HepG2 (cell line): Measurements from ENCODE around the gene VSX1. TPM values are rescaled to one million over a fixed set of nuclear protein-coding genes. Genes with fewer than 3 reads are reported as not detected.

Source experiments
- ATAC-seq: fragments of 200-7000 bp; cut with Tn5 transposase; 3 replicates; pipeline ENCODE4 v1.9.1; 2020; ENCODE audit warnings: mild to moderate bottlenecking, moderate library complexity
- BruUV-seq: library from RNA; stranded (reverse); fragments of 400-500 nt; replicated peaks from 2 replicates; lab custom pipeline; 2021; lab: Mats Ljungman, UMichigan
- CTCF ChIA-PET: fragments of 300-600 bp; formaldehyde crosslinking; extraction: SDS; loops from one replicate; lab custom pipeline; 2021; ENCODE audit warnings: low total read pairs, inconsistent platforms, low intra/inter-chr PET ratio; lab: Yijun Ruan, JAX
- POLR2A ChIA-PET: fragments of 350-600 bp; sonication (Branson Sonifier 250); formaldehyde crosslinking; loops from one replicate; lab custom pipeline; 2020; ENCODE audit warnings: antibody characterized with exemption, inconsistent platforms; lab: Yijun Ruan, JAX
- DNase-seq: peaks from one replicate; pipeline ENCODE4 v3.0.0-alpha.2; 2015; ENCODE audit warnings: low spot score
- FAIRE-seq: peaks from 3 replicates; lab custom pipeline; 2011; peaks lifted over from hg19 to GRCh38; lab: Jason Lieb, UNC
- H2AFZ ChIP-seq: one replicate; pipeline ENCODE4 v1.6.1; 2011; ENCODE audit warnings: low read length, inconsistent platforms
- H3K27ac ChIP-seq: fragments of 300-600 bp; 3 replicates; pipeline ENCODE4 v1.8.0; 2011; ENCODE audit warnings: mixed run types, mild to moderate bottlenecking, mixed read lengths, low read length, inconsistent platforms; ENCODE audit not compliant: insufficient read depth; ENCODE audit errors: extremely low read length
- H3K27me3 ChIP-seq, 2 experiments: fragments of 200-600 bp in 1 of 2; 2 replicates in 1 of 2; 3 replicates in 1 of 2; pipeline versions ENCODE4 v1.6.0 to v1.8.0; 2011; ENCODE audit warnings: low read length in 2 of 2, mild to moderate bottlenecking in 2 of 2, moderate library complexity in 2 of 2, inconsistent platforms in 1 of 2; ENCODE audit not compliant: insufficient read depth in 2 of 2, control insufficient read depth in 1 of 2
- H3K36me3 ChIP-seq, 2 experiments: fragments of 200-600 bp in 1 of 2; replicated peaks in 1 of 2; 2 replicates in 1 of 2; 3 replicates in 1 of 2; pipeline versions ENCODE4 v1.5.1 to v1.8.0; 2011; ENCODE audit warnings: low read length in 2 of 2, inconsistent platforms in 1 of 2; ENCODE audit not compliant: insufficient read depth in 2 of 2, control insufficient read depth in 1 of 2
- H3K4me1 ChIP-seq: 2 replicates; pipeline ENCODE4 v1.5.1; 2012; ENCODE audit warnings: low read length, inconsistent platforms; ENCODE audit not compliant: insufficient read depth
- H3K4me2 ChIP-seq: 2 replicates; pipeline ENCODE4 v1.6.0; 2011; ENCODE audit warnings: low read depth, low read length, inconsistent platforms
- H3K4me3 ChIP-seq, 3 experiments: fragments of 200-600 bp in 1 of 3; sonication (generic), shearing (Covaris generic) in 1 of 3; replicated peaks in 1 of 3; 2 replicates each; pipeline ENCODE4 v1.5.1; 2011 to 2016; ENCODE audit warnings: low read length in 3 of 3, inconsistent platforms in 2 of 3, low read depth in 2 of 3, mild to moderate bottlenecking in 2 of 3, control low read depth in 1 of 3, mixed read lengths in 1 of 3; ENCODE audit not compliant: insufficient read depth in 1 of 3
- H3K79me2 ChIP-seq: one replicate; pipeline ENCODE4 v1.6.1; 2011; ENCODE audit warnings: low read length, inconsistent platforms; ENCODE audit not compliant: insufficient read depth
- H3K9ac ChIP-seq: 2 replicates; pipeline ENCODE4 v1.6.0; 2011; ENCODE audit warnings: mild to moderate bottlenecking, low read depth, low read length, inconsistent platforms; ENCODE audit not compliant: insufficient read depth
- H3K9me3 ChIP-seq: 2 replicates; pipeline ENCODE4 v1.5.1; 2012; ENCODE audit warnings: mild to moderate bottlenecking, low read length
- H4K20me1 ChIP-seq: 2 replicates; pipeline ENCODE4 v1.6.0; 2011; ENCODE audit warnings: inconsistent platforms, mild to moderate bottlenecking, low read length, moderate library complexity; ENCODE audit not compliant: insufficient read depth
- ATAD3A ChIP-seq: sonication (generic); formaldehyde crosslinking; IDR thresholded peaks from 2 replicates; pipeline ENCODE4 v1.4.0; 2020; ENCODE audit warnings: missing genetic modification reagents
- ATF4 ChIP-seq, 2 experiments: fragments of 450-650 bp in 1 of 2; sonication (generic) in 1 of 2; formaldehyde crosslinking; IDR thresholded peaks; 2 replicates each; pipeline versions ENCODE4 v1.5.0 to v1.8.0; 2020 to 2022; ENCODE audit warnings: mild to moderate bottlenecking in 1 of 2, missing genetic modification reagents in 1 of 2
- NCOA2 ChIP-seq: sonication (generic); formaldehyde crosslinking; IDR thresholded peaks from 2 replicates; pipeline ENCODE4 v1.8.0; 2022; ENCODE audit warnings: inconsistent platforms
- NFIC ChIP-seq: IDR thresholded peaks from 2 replicates; pipeline ENCODE4 v1.6.1; 2012; ENCODE audit warnings: mild to moderate bottlenecking, low read length, inconsistent platforms
- PHF21A ChIP-seq: sonication (generic); formaldehyde crosslinking; IDR thresholded peaks from 2 replicates; pipeline ENCODE4 v1.5.0; 2020; ENCODE audit warnings: mild to moderate bottlenecking, missing genetic modification reagents
- RBAK ChIP-seq: sonication (generic); formaldehyde crosslinking; IDR thresholded peaks from 2 replicates; pipeline ENCODE4 v1.5.1; 2020; ENCODE audit warnings: mild to moderate bottlenecking, missing genetic modification reagents
- REPIN1 ChIP-seq: sonication (generic); formaldehyde crosslinking; IDR thresholded peaks from 2 replicates; pipeline ENCODE4 v1.8.0; 2022; ENCODE audit warnings: missing genetic modification reagents, low read depth, mild to moderate bottlenecking, borderline replicate concordance
- RERE ChIP-seq: IDR thresholded peaks from 2 replicates; pipeline ENCODE4 v1.6.1; 2016; ENCODE audit warnings: low read depth, missing genetic modification reagents, missing compliant biosample characterization
- RXRA ChIP-seq: sonication (generic); formaldehyde crosslinking; IDR thresholded peaks from 2 replicates; pipeline ENCODE4 v1.5.1; 2020; ENCODE audit warnings: missing genetic modification reagents
- SKIL ChIP-seq: sonication (generic); formaldehyde crosslinking; IDR thresholded peaks from 2 replicates; pipeline ENCODE4 v1.8.0; 2022; ENCODE audit warnings: missing genetic modification reagents, mild to moderate bottlenecking, moderate library complexity, borderline replicate concordance
- TFE3 ChIP-seq: IDR thresholded peaks from 2 replicates; pipeline ENCODE4 v1.6.1; 2016
- WIZ ChIP-seq: sonication (generic); formaldehyde crosslinking; IDR thresholded peaks from 2 replicates; pipeline ENCODE4 v1.5.1; 2020; ENCODE audit warnings: mild to moderate bottlenecking, missing genetic modification reagents
- ZNF296 ChIP-seq: sonication (generic); formaldehyde crosslinking; conservative IDR thresholded peaks from 2 replicates; pipeline ENCODE4 v1.5.0; 2020; ENCODE audit warnings: mild to moderate bottlenecking, missing genetic modification reagents
- ZNF564 ChIP-seq: sonication (generic); formaldehyde crosslinking; IDR thresholded peaks from 2 replicates; pipeline ENCODE4 v1.8.1; 2023; ENCODE audit warnings: mild to moderate bottlenecking, missing genetic modification reagents
- WGBS: methylation state at CpG from one replicate; pipeline ENCODE4 v1.1.6; 2017; ENCODE audit warnings: low lambda C conversion rate; 5-methylcytosine and 5-hydroxymethylcytosine counted together
- in situ Hi-C: cut with HindIII; loops from 2 replicates; pipeline ENCODE4 v1.10.0; 2017; ENCODE audit warnings: low pct_unique_long_range_greater_than_20kb; ENCODE audit not compliant: extremely low pct_ligation_motif_present
- intact Hi-C: fragments of 100-400 bp; cut with micrococcal nuclease; formaldehyde crosslinking; loops from one replicate; pipeline ENCODE4 v1.10.0; 2022; ENCODE audit not compliant: unreplicated experiment
- polyA plus RNA-seq, 8 experiments: library from polyadenylated mRNA; depleted of rRNA in 3 of 8; stranded (reverse) in 7 of 8; unstranded in 1 of 8; fragments of >200 nt; fragmentation: Illumina TruSeq in 4 of 8; extraction: Trizol in 4 of 8; gene quantifications; 2 replicates each; pipeline versions ENCODE4 v1.2.1 to v1.2.3, GENCODE V29; 2011 to 2016; ENCODE audit warnings: low read depth in 4 of 8, missing spikeins in 1 of 8, mixed read lengths in 1 of 8; ENCODE audit not compliant: insufficient read depth in 1 of 8
- total RNA-seq, 5 experiments: library from RNA; depleted of rRNA; stranded (reverse); fragments of >200 nt; fragmentation: Illumina TruSeq; extraction: Trizol; gene quantifications; 2 replicates each; pipeline ENCODE4 v1.2.3, GENCODE V29; 2016; ENCODE audit warnings: low read depth in 1 of 5

Gene VSX1
- total and polyA plus RNA-seq, 2 of the 13 experiments (the other 11 are each of a cell fraction or from before 2014, with no cell fraction given), result 0.04 TPM; not detected in 1

- intact Hi-C loops (no loop called here), in situ Hi-C loops (no loop called here)
- CTCF ChIA-PET, result no interaction called here
- BruUV-seq, result no TSS peak
- no peaks in the 10 kb centered on the region for H3K36me3 ChIP-seq
- no peak overlapping the region for H3K9ac ChIP-seq
- no peak for DNase-seq
- peaks cover 20 to 78% of the 10 kb centered on the region in 2 experiments for H3K27me3 ChIP-seq
- TF ChIP-seq ZNF296 (CRISPR knock-in tag), result no peak
- TF ChIP-seq WIZ, result no peak
- no peak for TF ChIP-seq SKIL
- no peak for TF ChIP-seq RBAK (CRISPR knock-in tag)
- TF ChIP-seq NCOA2 (CRISPR knock-in tag), result no peak
- TF ChIP-seq PHF21A (CRISPR knock-in tag), result no peak
- TF ChIP-seq ATAD3A (CRISPR knock-in tag), result no peak
- no peak for TF ChIP-seq ZNF564 (CRISPR knock-in tag)
- no peak for TF ChIP-seq NFIC
- no peak for TF ChIP-seq RERE (CRISPR knock-in tag)
- TF ChIP-seq REPIN1 (CRISPR knock-in tag), result no peak
- TF ChIP-seq RXRA, result no peak
- no peak for TF ChIP-seq TFE3
- TF ChIP-seq ATF4 (CRISPR knock-in tag; IDR thresholded peaks at IDR 0.05), result no peak
- no peak for ATAC-seq
- no peaks in the 10 kb centered on the region for H3K4me1 ChIP-seq
- POLR2A ChIA-PET, result no interaction called here
- no peak overlapping the region for H3K4me2 ChIP-seq
- no peaks in the 10 kb centered on the region for H3K79me2 ChIP-seq
- WGBS, result 14% methylated on average over 10 of the region's 10 CpGs
- no peak overlapping the region for H3K4me3 ChIP-seq
- no peaks in the 10 kb centered on the region for H3K9me3 ChIP-seq
- no peak for FAIRE-seq
- no peak overlapping the region for H2AFZ ChIP-seq
- H4K20me1 ChIP-seq, result no peaks in the 10 kb centered on the region; the same call in 1 of the 2 replicates
- no peak overlapping the region for H3K27ac ChIP-seq
Measured at GRCh38 chr20:25085756-25086495, 4.0 kb upstream of the VSX1 start.
